SU-DHL-6 (cell line): ENCODE data around the gene LYSMD4.

Experiments used
- CTCF ChIP-seq: fragments of 200-600 bp; sonication (generic); IDR thresholded peaks from one replicate; pipeline ENCODE4 v1.5.1; 2017; ENCODE audit warnings: antibody characterized with exemption, mild to moderate bottlenecking, low read length, moderate library complexity; ENCODE audit not compliant: insufficient read depth, poor library complexity, severe bottlenecking
- EZH2phosphoT487 ChIP-seq: fragments of 200-600 bp; sonication (generic), shearing (Covaris generic); conservative IDR thresholded peaks from 2 replicates; pipeline ENCODE4 v1.6.1; 2018; ENCODE audit warnings: mild to moderate bottlenecking, antibody characterized with exemption, low read length, moderate library complexity, mixed read lengths

DNA sequence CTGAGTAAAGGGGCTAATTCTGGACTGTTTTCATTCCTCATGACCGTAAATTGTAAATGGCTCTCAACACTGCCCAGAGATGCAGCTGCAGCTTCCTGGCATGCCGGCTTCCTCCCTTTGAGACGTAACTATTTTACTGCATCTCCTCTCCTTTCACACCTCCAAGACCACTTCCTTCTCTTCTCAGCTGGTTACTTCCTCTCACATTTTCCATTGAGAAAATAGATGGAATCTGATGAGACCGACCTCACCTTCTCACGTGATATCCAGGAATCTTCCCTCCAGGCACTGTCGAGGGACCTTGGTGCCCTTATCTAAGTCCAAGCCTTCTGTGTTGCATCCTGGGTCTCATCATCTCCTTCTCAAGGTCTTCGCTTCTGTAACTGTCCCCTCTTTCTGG lies 12.7 kb downstream of the LYSMD4 start:
- TF ChIP-seq CTCF (no peak), EZH2phosphoT487 (no peak)
